Activated CD4-positive, alpha-beta T cell treated with anti-CD3 and anti-CD28 coated beads for 24 hours (primary cell): ENCODE results near the gene DDX6.
A peak's percentile ranks its signal among the peaks of the same experiment; 100 is the strongest.
"Not testable (repeated sequence)": the region's sequence is repeated elsewhere in the genome, so short reads cannot be mapped to it uniquely, and the experiment has no call there.

ENCODE experiments used
- DNase-seq, 2 donors: peaks; one replicate each; pipeline ENCODE4 v3.0.0-alpha.2; 2020; ENCODE audit warnings: low read depth in 2 of 2

Gene DDX6

GRCh38 chr11:118791111-118791960, at the start of gene DDX6:
Gene DDX6 (minus strand): TSS chr11:118791164. CDS start chr11:118786251, 4,913 bp downstream.
- peak; percentile 79 to 87 for DNase-seq

- DNase-seq: no peak
Observed at GRCh38 chr11:118838905-118839553, 48.1 kb upstream of the DDX6 start.

DNA sequence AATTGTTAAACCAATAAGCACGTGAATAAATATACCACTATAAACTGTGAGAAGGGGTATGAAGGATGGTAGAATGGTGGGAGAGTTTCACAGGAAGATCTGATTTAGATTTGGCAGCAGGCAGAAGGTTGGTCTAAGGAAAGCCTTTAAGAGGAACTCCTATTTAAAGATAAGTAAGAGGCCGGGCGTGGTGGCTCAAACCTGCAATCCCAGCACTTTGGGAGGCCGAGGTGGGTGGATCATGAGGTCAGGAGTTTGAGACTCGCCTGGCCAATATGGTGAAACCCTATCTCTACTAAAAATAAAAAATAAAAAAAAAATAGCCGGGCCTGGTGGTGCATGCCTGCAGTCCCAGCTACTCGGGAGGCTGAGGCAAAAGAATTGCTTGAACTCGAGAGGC, 46.9 kb upstream of the DDX6 start:
- DNase-seq: no peak

DNA sequence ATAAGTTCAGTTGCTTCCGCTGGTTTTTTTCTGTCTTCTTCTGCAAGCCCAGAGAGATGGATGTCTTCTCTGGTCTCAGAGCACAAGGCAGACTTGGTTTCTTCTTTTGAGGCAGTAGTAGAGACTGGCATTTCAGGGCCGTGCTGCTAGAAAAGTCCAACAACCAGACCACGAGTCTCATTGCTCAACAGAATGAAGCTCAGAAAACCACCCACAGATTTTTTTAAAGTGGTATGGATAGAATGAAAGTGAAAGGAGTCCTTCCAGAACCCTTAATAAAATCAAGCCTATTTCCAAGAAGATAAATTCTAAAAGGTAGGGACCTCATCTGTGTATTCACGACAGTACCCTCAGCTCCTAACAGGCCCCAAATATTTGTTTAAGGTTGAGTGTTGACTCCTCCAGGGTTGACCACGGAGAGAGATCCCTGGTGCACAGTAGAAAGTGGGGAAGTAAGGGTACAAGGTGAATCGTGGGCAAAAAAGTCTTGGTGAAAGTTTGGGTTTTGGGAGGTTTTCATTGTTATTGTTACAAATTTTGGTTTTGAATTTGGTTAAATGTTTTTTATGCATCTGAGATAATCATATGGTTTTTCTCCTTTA, 43.6 kb upstream of the DDX6 start:
- no peak for DNase-seq

- no peak for DNase-seq
Observed at GRCh38 chr11:118827118-118827517, 36.2 kb upstream of the DDX6 start.

GRCh38 chr11:118822936-118823510, 32.1 kb upstream of the DDX6 start:
- DNase-seq: not testable (repeated sequence)

DNA sequence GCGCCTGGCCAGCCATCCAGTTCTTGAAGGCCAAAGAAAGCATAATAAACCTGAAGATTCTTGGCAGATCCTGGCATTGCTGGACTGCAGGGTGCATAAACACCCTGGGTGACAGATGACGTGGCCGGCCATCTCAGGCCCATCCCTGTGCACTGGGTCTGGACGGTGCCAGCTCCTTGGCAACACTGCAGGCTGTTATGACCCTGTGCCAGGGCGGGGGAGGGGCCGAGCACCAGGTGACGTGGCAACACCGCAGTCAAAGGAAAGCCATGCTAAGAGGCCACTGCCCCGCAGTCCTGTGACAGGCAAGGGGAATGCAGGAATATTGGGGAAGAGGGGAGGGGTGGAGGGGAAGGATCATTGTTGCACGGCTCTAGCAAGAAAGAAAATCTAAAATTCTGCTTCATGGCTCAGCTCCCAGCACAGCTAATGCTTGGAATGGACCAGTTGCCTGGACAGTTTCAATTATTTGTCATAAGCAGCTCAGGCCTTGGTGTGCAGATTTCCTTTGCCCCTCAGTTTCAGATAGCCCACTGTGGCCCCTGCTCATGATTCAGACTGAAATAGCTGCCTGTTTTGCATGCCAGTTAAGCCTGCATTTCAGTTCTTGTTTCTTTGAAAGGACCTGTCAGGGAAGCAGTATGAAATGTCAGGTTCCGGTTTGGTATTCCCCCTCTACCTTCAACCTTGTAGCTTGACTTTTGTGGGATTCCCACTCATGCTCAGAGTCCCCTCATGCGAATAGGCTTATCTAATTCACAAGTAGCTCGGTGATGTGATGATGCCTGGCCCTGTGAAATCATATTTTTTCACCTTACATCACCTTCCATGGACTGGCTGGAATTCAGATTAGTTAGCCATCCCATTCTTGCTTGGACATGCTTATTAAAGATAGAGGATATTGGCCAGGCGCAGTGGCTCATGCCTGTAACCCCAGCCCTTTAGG, 29.7 kb upstream of the DDX6 start:
- no peak for DNase-seq

DNA sequence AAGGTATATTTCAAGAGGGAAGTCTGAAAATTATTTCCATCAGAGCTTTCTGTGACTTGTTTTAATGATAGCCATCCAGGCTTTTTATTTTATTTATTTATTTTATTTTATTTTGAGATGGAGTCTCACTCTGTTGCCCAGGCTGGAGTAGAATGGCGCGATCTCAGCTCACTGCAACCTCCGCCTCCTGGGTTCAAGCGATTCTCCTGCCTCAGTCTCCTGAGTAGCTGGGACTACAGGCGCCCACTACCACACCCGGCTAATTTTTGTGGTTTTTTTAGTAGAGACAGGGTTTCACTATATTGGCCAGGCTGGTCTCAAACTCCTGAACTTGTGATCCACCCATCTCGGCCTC, 29.0 kb upstream of the DDX6 start:
- not testable (repeated sequence) for DNase-seq

GRCh38 chr11:118819334-118820024, 28.5 kb upstream of the DDX6 start:
- no peak for DNase-seq

DNA sequence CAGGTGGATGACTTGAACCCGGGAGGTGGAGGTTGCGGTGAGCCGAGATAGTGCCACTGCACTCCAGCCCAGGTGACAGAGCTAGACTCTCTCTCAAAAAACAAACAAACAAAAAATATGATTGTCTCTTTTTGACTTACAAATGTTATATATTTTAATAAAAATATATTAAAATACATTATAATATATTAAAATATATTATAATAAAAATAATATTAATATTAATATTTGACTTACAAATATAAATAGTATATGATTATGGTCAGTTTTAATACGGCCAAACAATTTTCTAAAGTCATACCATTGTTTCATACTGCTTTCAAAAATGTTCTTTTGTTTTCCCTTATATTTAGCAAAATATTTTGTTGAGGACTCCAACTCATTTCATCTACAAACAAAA, 27.2 kb upstream of the DDX6 start:
- DNase-seq: no peak

GRCh38 chr11:118813551-118813950, 22.6 kb upstream of the DDX6 start:
- DNase-seq: no peak

DNA sequence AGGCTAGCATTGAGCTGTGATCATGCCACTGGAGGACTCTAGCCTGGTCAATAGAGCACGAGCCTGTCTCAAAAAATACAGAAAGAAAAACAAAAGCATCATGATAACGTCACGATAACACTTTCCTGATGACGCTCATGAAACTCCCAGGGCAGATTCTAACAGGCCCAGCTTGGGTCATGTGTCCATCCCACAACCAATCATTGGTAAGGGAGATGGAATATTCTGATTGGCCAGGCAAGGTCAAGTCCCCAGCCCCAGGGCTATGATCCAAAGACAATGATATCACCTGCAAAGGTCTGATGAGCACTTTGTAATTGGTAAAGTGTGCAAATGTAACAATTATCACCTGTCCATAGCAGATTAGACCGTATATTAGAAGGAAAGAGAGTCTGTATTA, 21.5 kb upstream of the DDX6 start:
- DNase-seq: no peak

GRCh38 chr11:118807800-118808778, 17.1 kb upstream of the DDX6 start:
- DNase-seq: no peak

GRCh38 chr11:118806400-118806799, 15.4 kb upstream of the DDX6 start:
- no peak for DNase-seq

- DNase-seq: no peak
Observed at GRCh38 chr11:118804094-118804493, 13.1 kb upstream of the DDX6 start.

- DNase-seq: no peak
Observed at GRCh38 chr11:118799372-118799771, 8.4 kb upstream of the DDX6 start.

- no peak for DNase-seq
Observed at GRCh38 chr11:118797510-118797909, 6.5 kb upstream of the DDX6 start.

DNA sequence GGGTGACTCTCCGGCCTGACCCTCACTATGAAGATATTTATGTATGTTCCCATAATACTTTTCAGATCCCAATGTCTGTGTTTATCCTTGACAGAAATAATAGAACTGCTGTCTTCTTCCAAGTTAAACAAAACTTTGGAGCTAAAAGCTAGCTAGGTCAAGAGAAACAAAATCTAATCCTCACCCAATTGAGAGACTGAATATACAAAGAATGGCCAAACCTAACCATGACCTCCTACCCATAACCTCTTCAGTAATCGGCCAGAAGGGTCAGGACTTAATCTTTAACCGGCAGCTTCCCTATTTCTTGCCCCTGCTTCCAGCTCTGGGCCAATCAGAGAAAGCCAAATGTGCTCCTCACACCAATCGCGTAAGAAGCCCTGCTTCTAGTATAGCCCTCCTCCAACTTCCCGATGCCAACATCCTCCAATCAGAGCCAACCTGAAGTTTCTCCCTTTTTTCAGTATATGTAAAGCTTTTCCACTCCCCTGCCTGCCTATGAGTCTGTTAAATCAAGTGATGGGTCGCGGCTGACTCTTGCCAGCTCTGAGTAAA, 1.7 kb upstream of the DDX6 start:
- DNase-seq: peak in 1 of 2 donors; percentile 55

GRCh38 chr11:118791961-118792569, 1.1 kb upstream of the DDX6 start:
- peak in 1 of 2 donors; percentile 10 for DNase-seq
